ENCODE measurements around the gene LCN15. TPM values are rescaled to one million over a fixed set of nuclear protein-coding genes. Genes with fewer than 3 reads are reported as not detected.

The LCN15 gene
- total and polyA plus RNA-seq, 10 of the 15 experiments (the other 5 are each of a cell fraction or from before 2014, with no cell fraction given) = 0.37 to 0.50 TPM; not detected in 8

GRCh38 chr9:136720251-136720897 lies 43.9 kb downstream of the LCN15 start:
- ATAC-seq (no peak), FAIRE-seq (no peak), DNase-seq (ENCODE audit: low read depth, low spot score) (no peak)
- H3K36me3 ChIP-seq (ENCODE audit: control insufficient read depth in 2 of 2, insufficient read depth in 2 of 2, low read length in 1 of 2) = peaks cover 14 to 22% of the 10 kb centered on the region in 2 experiments
- no peak overlapping the region for H3K4me3 ChIP-seq
- H3K27ac ChIP-seq (ENCODE audit: control insufficient read depth, insufficient read depth) = no peak overlapping the region
- no peaks in the 10 kb centered on the region for H3K9me3 ChIP-seq (replicated peaks; ENCODE audit: control insufficient read depth, insufficient read depth, low read length)
- no peak overlapping the region for H3K4me2 ChIP-seq (ENCODE audit: control insufficient read depth, insufficient read depth)
- in situ Hi-C loops (cut with MboI) = no loop called here
- TF ChIP-seq KLF5 (IDR thresholded peaks at IDR 0.05; ENCODE audit: partially characterized antibody) (no peak), FOS (IDR thresholded peaks at IDR 0.05; ENCODE audit: borderline replicate concordance, extremely low read depth, insufficient read length) (no peak), MTA2 (IDR thresholded peaks at IDR 0.05; ENCODE audit: low read depth) (no peak), FOXM1 (IDR thresholded peaks at IDR 0.05; ENCODE audit: low read depth, low read length) (no peak), POLR2A (IDR thresholded peaks at IDR 0.05; ENCODE audit: low read depth, low read length) (peak; percentile 21)
- CTCF ChIA-PET = no interaction called here
- H4K20me1 ChIP-seq (ENCODE audit: control insufficient read depth, insufficient read depth) = peaks cover 4% of the 10 kb centered on the region; the same call in 1 of the 2 replicates
- no peaks in the 10 kb centered on the region; the same call in 1 of the 2 replicates for H3K4me1 ChIP-seq (ENCODE audit: control insufficient read depth, insufficient read depth, low read length)
- SMC1A ChIA-PET (ENCODE audit: uncharacterized antibody, unreplicated experiment) = no interaction called here
- no peak overlapping the region for H2AFZ ChIP-seq (ENCODE audit: control insufficient read depth, low read depth, low read length)
- H3K9ac ChIP-seq (ENCODE audit: control insufficient read depth, insufficient read depth, low read length) = no peak overlapping the region
- POLR2A ChIA-PET = no interaction called here
- peaks cover 1% of the 10 kb centered on the region; the same call in 1 of the 2 replicates for H3K79me2 ChIP-seq (ENCODE audit: control insufficient read depth, insufficient read depth, low read length)
- RAD21 ChIA-PET (ENCODE audit: unreplicated experiment) = no interaction called here
- BruUV-seq (replicated peaks) = no TSS peak
- intact Hi-C loops (cut with micrococcal nuclease; ENCODE audit: unreplicated experiment) = no loop called here
- no peaks in the 10 kb centered on the region for H3K27me3 ChIP-seq (replicated peaks in 1 of 2; ENCODE audit: control insufficient read depth in 2 of 2, insufficient read depth in 2 of 2, low read length in 1 of 2)
- WGBS (ENCODE audit: insufficient coverage, insufficient replicate concordance, low lambda C conversion rate, missing lambda C conversion rate) = 66% methylated on average over 19 of the region's 20 CpGs

GRCh38 chr9:136719195-136719880 lies 45.0 kb downstream of the LCN15 start:
- intact Hi-C loops (cut with micrococcal nuclease; ENCODE audit: unreplicated experiment) = no loop called here
- Histone ChIP-seq H3K4me2 (ENCODE audit: control insufficient read depth, insufficient read depth) (no peak overlapping the region), H3K9ac (ENCODE audit: control insufficient read depth, insufficient read depth, low read length) (no peak overlapping the region; the same call in 1 of the 2 replicates), H3K4me1 (ENCODE audit: control insufficient read depth, insufficient read depth, low read length) (no peaks in the 10 kb centered on the region), H3K36me3 (ENCODE audit: control insufficient read depth in 2 of 2, insufficient read depth in 2 of 2, low read length in 1 of 2) (peaks cover 9 to 17% of the 10 kb centered on the region in 2 experiments), H3K4me3 (no peak overlapping the region), H3K27me3 (replicated peaks in 1 of 2; ENCODE audit: control insufficient read depth in 2 of 2, insufficient read depth in 2 of 2, low read length in 1 of 2) (peaks cover 0 to under 1% of the 10 kb centered on the region in 2 experiments; a peak in 2 of 4 replicates), H3K27ac (ENCODE audit: control insufficient read depth, insufficient read depth) (no peak overlapping the region), H3K79me2 (ENCODE audit: control insufficient read depth, insufficient read depth, low read length) (no peaks in the 10 kb centered on the region), H2AFZ (ENCODE audit: control insufficient read depth, low read depth, low read length) (no peak overlapping the region), H3K9me3 (replicated peaks; ENCODE audit: control insufficient read depth, insufficient read depth, low read length) (no peaks in the 10 kb centered on the region), H4K20me1 (ENCODE audit: control insufficient read depth, insufficient read depth) (peaks cover 4% of the 10 kb centered on the region; the same call in 1 of the 2 replicates)
- ChIA-PET POLR2A (no interaction called here), SMC1A (ENCODE audit: uncharacterized antibody, unreplicated experiment) (interaction anchor here (1.3 kb wide), 1 partner anchor 7 kb away, joined by 3 read pairs; no protein-coding TSS in a partner anchor), RAD21 (ENCODE audit: unreplicated experiment) (no interaction called here), CTCF (no interaction called here)
- 28% methylated on average over 22 of the region's 24 CpGs for WGBS (ENCODE audit: insufficient coverage, insufficient replicate concordance, low lambda C conversion rate, missing lambda C conversion rate)
- ATAC-seq (peak; percentile 41), FAIRE-seq (no peak), DNase-seq (ENCODE audit: low read depth, low spot score) (no peak)
- no peak for TF ChIP-seq CREB1 (IDR thresholded peaks at IDR 0.05; ENCODE audit: low read depth)
- TF ChIP-seq WRNIP1 (IDR thresholded peaks at IDR 0.05; ENCODE audit: borderline replicate concordance, low read depth, low read length) = no peak
- 0 out of 2 replicates have a peak, but pooled peaks have one; percentile 18 for TF ChIP-seq NR2F1 (conservative IDR thresholded peaks at IDR 0.05)
- TF ChIP-seq FOXM1 (IDR thresholded peaks at IDR 0.05; ENCODE audit: low read depth, low read length) = no peak
- in situ Hi-C loops (cut with MboI) = no loop called here
- BruUV-seq (replicated peaks) = no TSS peak
